SK-N-SH treated with all-trans-retinoic acid at 6 μM for 48 hours (cell line): ENCODE results near the gene LPP.
A peak's percentile ranks its signal among the peaks of the same experiment; 100 is the strongest.

Experiments
- ATAC-seq: fragments of 200-7000 bp; cut with Tn5 transposase; 3 replicates; pipeline ENCODE4 v1.9.1; 2020; ENCODE audit warnings: mild to moderate bottlenecking, moderate library complexity
- ARNTL ChIP-seq: fragments of 450-650 bp; formaldehyde crosslinking; IDR thresholded peaks from 2 replicates; pipeline ENCODE4 v1.5.0; 2020; ENCODE audit warnings: low read depth, mild to moderate bottlenecking, moderate library complexity, borderline replicate concordance
- BACH2 ChIP-seq: fragments of 250-450 bp; sonication (Bioruptor Pico); IDR thresholded peaks from 2 replicates; pipeline ENCODE4 v1.9.0; 2021; ENCODE audit warnings: mild to moderate bottlenecking, borderline replicate concordance
- CSDC2 ChIP-seq: fragments of 250-450 bp; sonication (Bioruptor Pico); IDR thresholded peaks from 2 replicates; pipeline ENCODE4 v1.5.0; 2020; ENCODE audit warnings: mild to moderate bottlenecking, moderate library complexity
- ESRRG ChIP-seq: fragments of 250-450 bp; sonication (Bioruptor Pico); IDR thresholded peaks from 2 replicates; pipeline ENCODE4 v1.6.1; 2021; ENCODE audit warnings: mild to moderate bottlenecking
- GLIS3 ChIP-seq: fragments of 250-450 bp; sonication (Bioruptor Pico); IDR thresholded peaks from 2 replicates; pipeline ENCODE4 v1.5.0; 2020; ENCODE audit warnings: mild to moderate bottlenecking, moderate library complexity
- ISL1 ChIP-seq: fragments of 250-450 bp; sonication (Bioruptor Pico); IDR thresholded peaks from 2 replicates; pipeline ENCODE4 v2.1.2; 2022; ENCODE audit warnings: mild to moderate bottlenecking, moderate library complexity
- OSR1 ChIP-seq: fragments of 250-450 bp; sonication (Bioruptor Pico); IDR thresholded peaks from 2 replicates; pipeline ENCODE4 v1.8.0; 2022; ENCODE audit warnings: moderate library complexity, mild to moderate bottlenecking, inconsistent platforms
- PATZ1 ChIP-seq: fragments of 250-450 bp; sonication (Bioruptor Pico); IDR thresholded peaks from 2 replicates; pipeline ENCODE4 v1.8.0; 2020; ENCODE audit warnings: mild to moderate bottlenecking, moderate library complexity, borderline replicate concordance
- RARB ChIP-seq: fragments of 250-450 bp; sonication (Bioruptor Pico); IDR thresholded peaks from 2 replicates; pipeline ENCODE4 v1.8.0; 2021; ENCODE audit warnings: mild to moderate bottlenecking, moderate library complexity
- SNAI2 ChIP-seq: fragments of 250-450 bp; sonication (Bioruptor Pico); IDR thresholded peaks from 2 replicates; pipeline ENCODE4 v1.5.0; 2020; ENCODE audit warnings: mild to moderate bottlenecking, moderate library complexity
- TCF4 ChIP-seq: fragments of 250-450 bp; sonication (Bioruptor Pico); IDR thresholded peaks from 2 replicates; pipeline ENCODE4 v1.8.0; 2021; ENCODE audit warnings: mild to moderate bottlenecking, moderate library complexity, borderline replicate concordance
- TOX ChIP-seq: fragments of 250-450 bp; sonication (Bioruptor Pico); IDR thresholded peaks from 2 replicates; pipeline ENCODE4 v1.8.0; 2021; ENCODE audit warnings: mild to moderate bottlenecking, moderate library complexity, borderline replicate concordance
- TSHZ2 ChIP-seq: fragments of 250-450 bp; sonication (Bioruptor Pico); IDR thresholded peaks from 2 replicates; pipeline ENCODE4 v1.5.0; 2020; ENCODE audit warnings: mild to moderate bottlenecking, moderate library complexity
- ZC3H10 ChIP-seq: fragments of 250-450 bp; sonication (Bioruptor Pico); IDR thresholded peaks from 2 replicates; pipeline ENCODE4 v1.5.1; 2021; ENCODE audit warnings: mild to moderate bottlenecking, moderate library complexity
- ZFP3 ChIP-seq: fragments of 250-450 bp; sonication (Bioruptor Pico); IDR thresholded peaks from 2 replicates; pipeline ENCODE4 v1.5.0; 2020; ENCODE audit warnings: mild to moderate bottlenecking, moderate library complexity
- ZFP30 ChIP-seq: fragments of 450-650 bp; formaldehyde crosslinking; IDR thresholded peaks from 2 replicates; pipeline ENCODE4 v1.5.0; 2022; ENCODE audit warnings: mild to moderate bottlenecking, moderate library complexity
- ZNF70 ChIP-seq: fragments of 450-650 bp; formaldehyde crosslinking; IDR thresholded peaks from 2 replicates; pipeline ENCODE4 v1.5.0; 2020; ENCODE audit warnings: mild to moderate bottlenecking, moderate library complexity
- ZNF8 ChIP-seq: fragments of 450-650 bp; formaldehyde crosslinking; IDR thresholded peaks from 2 replicates; pipeline ENCODE4 v1.5.0; 2020; ENCODE audit warnings: mild to moderate bottlenecking, moderate library complexity
- TF ChIP-seq, protein P1 (sequence below): fragments of 250-450 bp; sonication (Bioruptor Pico); IDR thresholded peaks from 2 replicates; pipeline ENCODE4 v1.8.0; 2021; ENCODE audit warnings: low read depth, mild to moderate bottlenecking, moderate library complexity, borderline replicate concordance
- TF ChIP-seq, protein P2 (sequence below): fragments of 250-450 bp; sonication (Bioruptor Pico); IDR thresholded peaks from 2 replicates; pipeline ENCODE4 v1.5.1; 2020; ENCODE audit warnings: low read depth, mild to moderate bottlenecking, moderate library complexity

Gene LPP

GRCh38 chr3:188761964-188762363 is 608.0 kb downstream of the LPP start:
- no peak for ATAC-seq
- no peak for TF ChIP-seq ZNF70 (CRISPR knock-in tag)
- TF ChIP-seq TOX (CRISPR knock-in tag), result no peak
- TF ChIP-seq ZC3H10 (CRISPR knock-in tag), result no peak
- TF ChIP-seq, all 23 proteins: peak for 0

DNA sequence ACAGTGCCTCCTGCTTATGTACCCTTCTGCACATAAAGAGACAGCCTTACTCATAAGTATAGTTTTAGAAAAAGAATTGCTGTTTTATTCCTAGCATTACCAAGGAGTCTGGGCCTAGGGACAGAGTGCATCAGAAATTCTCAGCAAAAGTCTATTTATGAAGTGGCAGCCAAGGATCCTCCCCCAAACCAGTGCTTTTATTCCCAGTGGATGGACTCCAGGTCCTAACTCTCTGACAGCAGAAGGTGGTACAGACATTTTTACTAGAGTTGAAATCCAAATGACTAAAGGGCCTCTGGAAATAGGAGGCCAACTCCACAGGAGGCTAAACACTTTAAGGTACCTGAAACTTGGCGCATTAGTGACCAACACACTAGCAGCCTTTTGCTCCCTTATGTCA is 610.7 kb downstream of the LPP start:
- TF ChIP-seq OSR1 (CRISPR knock-in tag) (no peak), TOX (CRISPR knock-in tag) (no peak), ISL1 (no peak), ZFP3 (CRISPR knock-in tag) (no peak), PATZ1 (CRISPR knock-in tag) (no peak)
- TF ChIP-seq, protein P1, sequence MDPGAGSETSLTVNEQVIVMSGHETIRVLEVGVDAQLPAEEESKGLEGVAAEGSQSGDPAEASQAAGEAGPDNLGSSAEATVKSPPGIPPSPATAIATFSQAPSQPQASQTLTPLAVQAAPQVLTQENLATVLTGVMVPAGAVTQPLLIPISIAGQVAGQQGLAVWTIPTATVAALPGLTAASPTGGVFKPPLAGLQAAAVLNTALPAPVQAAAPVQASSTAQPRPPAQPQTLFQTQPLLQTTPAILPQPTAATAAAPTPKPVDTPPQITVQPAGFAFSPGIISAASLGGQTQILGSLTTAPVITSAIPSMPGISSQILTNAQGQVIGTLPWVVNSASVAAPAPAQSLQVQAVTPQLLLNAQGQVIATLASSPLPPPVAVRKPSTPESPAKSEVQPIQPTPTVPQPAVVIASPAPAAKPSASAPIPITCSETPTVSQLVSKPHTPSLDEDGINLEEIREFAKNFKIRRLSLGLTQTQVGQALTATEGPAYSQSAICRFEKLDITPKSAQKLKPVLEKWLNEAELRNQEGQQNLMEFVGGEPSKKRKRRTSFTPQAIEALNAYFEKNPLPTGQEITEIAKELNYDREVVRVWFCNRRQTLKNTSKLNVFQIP (CRISPR knock-in tag), result no peak
- TF ChIP-seq, protein P2, sequence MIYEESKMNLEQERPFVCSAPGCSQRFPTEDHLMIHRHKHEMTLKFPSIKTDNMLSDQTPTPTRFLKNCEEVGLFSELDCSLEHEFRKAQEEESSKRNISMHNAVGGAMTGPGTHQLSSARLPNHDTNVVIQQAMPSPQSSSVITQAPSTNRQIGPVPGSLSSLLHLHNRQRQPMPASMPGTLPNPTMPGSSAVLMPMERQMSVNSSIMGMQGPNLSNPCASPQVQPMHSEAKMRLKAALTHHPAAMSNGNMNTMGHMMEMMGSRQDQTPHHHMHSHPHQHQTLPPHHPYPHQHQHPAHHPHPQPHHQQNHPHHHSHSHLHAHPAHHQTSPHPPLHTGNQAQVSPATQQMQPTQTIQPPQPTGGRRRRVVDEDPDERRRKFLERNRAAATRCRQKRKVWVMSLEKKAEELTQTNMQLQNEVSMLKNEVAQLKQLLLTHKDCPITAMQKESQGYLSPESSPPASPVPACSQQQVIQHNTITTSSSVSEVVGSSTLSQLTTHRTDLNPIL, result no peak
- no peak for ATAC-seq

- peak; percentile 30; the same call in 2 of the 3 replicates for ATAC-seq
- TF ChIP-seq ISL1 (peak; percentile 97), ZNF8 (CRISPR knock-in tag) (no peak), RARB (CRISPR knock-in tag) (no peak)
These were observed 615.9 kb downstream of the LPP start for GRCh38 chr3:188769831-188770230.

DNA sequence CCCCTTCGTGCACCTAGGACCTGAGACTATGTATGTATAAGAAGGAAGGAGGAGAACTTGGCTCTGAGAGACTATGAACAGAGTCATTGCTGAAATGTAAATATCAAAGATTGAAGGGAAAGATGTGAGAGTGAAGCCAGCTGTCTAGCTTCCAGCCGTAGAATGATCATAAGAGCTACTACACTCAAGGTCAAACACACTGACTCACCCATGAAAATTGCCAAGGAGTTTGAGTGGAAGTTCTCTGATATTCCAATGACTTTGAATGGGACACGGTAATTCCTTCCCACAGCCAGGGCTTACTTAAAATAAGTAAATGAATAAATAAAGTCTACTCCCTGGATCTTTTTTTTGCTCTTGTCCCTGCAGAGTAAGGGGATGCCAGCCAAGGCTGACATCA is 618.9 kb downstream of the LPP start:
- peak; percentile 79 for ATAC-seq

GRCh38 chr3:188775412-188775811 is 621.5 kb downstream of the LPP start:
- ATAC-seq, result no peak
- no peak for TF ChIP-seq ZNF8 (CRISPR knock-in tag)
- no peak for TF ChIP-seq ZC3H10 (CRISPR knock-in tag)
- TF ChIP-seq, protein P1 (CRISPR knock-in tag), result no peak
- TF ChIP-seq ZFP30, result no peak
- no peak for TF ChIP-seq OSR1 (CRISPR knock-in tag)
- no peak for TF ChIP-seq ARNTL (CRISPR knock-in tag)
- TF ChIP-seq, protein P2, result no peak
- TF ChIP-seq SNAI2 (CRISPR knock-in tag), result no peak
- no peak for TF ChIP-seq ZFP3 (CRISPR knock-in tag)
- no peak for TF ChIP-seq CSDC2
- TF ChIP-seq TOX (CRISPR knock-in tag), result no peak
- TF ChIP-seq ESRRG (CRISPR knock-in tag), result no peak
- TF ChIP-seq TCF4, result no peak
- TF ChIP-seq GLIS3 (CRISPR knock-in tag), result no peak

More for the DNA sequence above, 618.9 kb downstream of the LPP start:
- TF ChIP-seq ZFP3 (CRISPR knock-in tag) (no peak), GLIS3 (CRISPR knock-in tag) (no peak), CSDC2 (no peak), ZNF8 (CRISPR knock-in tag) (no peak), TSHZ2 (CRISPR knock-in tag) (no peak), BACH2 (CRISPR knock-in tag) (no peak), TOX (CRISPR knock-in tag) (no peak), TCF4 (no peak), ZFP30 (no peak), ZNF70 (CRISPR knock-in tag) (no peak), SNAI2 (CRISPR knock-in tag) (no peak)
